Vagina (tissue), 2 donors: Measurements from ENCODE around the gene PRPF6. TPM values are rescaled to one million over a fixed set of nuclear protein-coding genes. Genes with fewer than 3 reads are reported as not detected.
A peak's percentile ranks its signal among the peaks of the same experiment; 100 is the strongest.

Source experiments
- DNase-seq, 2 donors: peaks; one replicate each; pipeline ENCODE4 v3.0.0-alpha.2; 2017; ENCODE audit errors: extremely low spot score in 2 of 2
- H3K27ac ChIP-seq: fragments of 200-600 bp; sonication (generic); one replicate; pipeline ENCODE4 v1.5.1; 2019
- H3K27me3 ChIP-seq: fragments of 200-600 bp; sonication (generic); one replicate; pipeline ENCODE4 v1.5.1; 2019
- H3K36me3 ChIP-seq, 2 donors: fragments of 200-600 bp; sonication (generic); one replicate each; pipeline ENCODE4 v1.5.1; 2017 to 2019
- H3K4me1 ChIP-seq: fragments of 200-600 bp; sonication (generic); one replicate; pipeline ENCODE4 v1.5.1; 2019
- H3K4me3 ChIP-seq, 2 donors: fragments of 200-600 bp; sonication (generic); 1 replicate in 1 of 2; 2 replicates in 1 of 2; pipeline ENCODE4 v1.5.1; 2016 to 2019
- H3K9me3 ChIP-seq: fragments of 200-600 bp; sonication (generic); one replicate; pipeline ENCODE4 v1.5.1; 2019
- POLR2A ChIP-seq, 2 donors: fragments of 450-650 bp; IDR thresholded peaks; one replicate each; pipeline ENCODE4 v1.6.1; 2017; ENCODE audit warnings: antibody characterized with exemption in 2 of 2, mild to moderate bottlenecking in 2 of 2, moderate library complexity in 2 of 2
- POLR2AphosphoS5 ChIP-seq, 2 donors: sonication (generic); formaldehyde crosslinking; IDR thresholded peaks; one replicate each; pipeline ENCODE4 v1.9.0; 2017; ENCODE audit warnings: antibody characterized with exemption in 2 of 2, mild to moderate bottlenecking in 2 of 2, low read depth in 1 of 2; ENCODE audit not compliant: insufficient read depth in 1 of 2
- intact Hi-C: fragments of 100-400 bp; cut with DNase I; formaldehyde crosslinking; loops from one replicate; pipeline ENCODE4 v1.15.1; 2023
- total RNA-seq: library from RNA; depleted of rRNA; stranded (reverse); fragments of >200 nt; gene quantifications from one replicate; pipeline ENCODE4 v1.2.3, GENCODE V29; 2016
- TF ChIP-seq, protein P1 (sequence below), 3 experiments: fragments of 450-650 bp in 2 of 3; fragments of 200-600 bp in 1 of 3; sonication (generic) in 1 of 3; IDR thresholded peaks; one replicate each; pipeline ENCODE4 v1.5.1; 2017 to 2019; ENCODE audit warnings: antibody characterized with exemption in 3 of 3, mild to moderate bottlenecking in 2 of 3, moderate library complexity in 2 of 3

Gene PRPF6
- total RNA-seq, 1 donor from 2014 or later, result 50.6 TPM

DNA sequence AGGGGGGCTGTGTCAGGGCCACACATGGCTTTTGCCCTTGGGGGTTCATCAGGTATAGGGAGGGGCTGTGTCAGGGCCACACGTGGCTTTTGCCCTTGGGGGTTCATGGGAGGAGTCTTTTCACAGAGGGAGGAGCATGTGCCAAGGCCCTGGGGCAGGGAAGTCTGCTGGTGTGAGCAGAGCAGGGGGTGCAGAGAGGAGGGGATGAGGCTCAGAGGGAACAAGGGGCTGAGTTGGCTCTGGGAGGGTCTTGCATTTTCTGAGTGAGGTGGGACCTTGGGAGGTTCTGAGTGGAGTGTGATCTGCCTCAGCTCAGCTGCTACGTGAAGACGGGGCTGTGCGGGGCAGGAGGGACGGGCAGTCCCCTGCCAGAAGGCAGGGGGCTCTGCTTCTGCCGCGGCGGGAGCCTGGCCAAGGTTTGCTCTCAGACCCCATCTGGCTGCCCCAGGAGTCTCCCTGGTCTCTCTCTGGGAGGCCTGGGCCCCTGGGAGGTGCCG, 74.5 kb downstream of the PRPF6 start:
- no peak for DNase-seq
- Histone ChIP-seq H3K4me1 (peaks cover 28% of the 10 kb centered on the region), H3K27ac (no peak overlapping the region)

DNA sequence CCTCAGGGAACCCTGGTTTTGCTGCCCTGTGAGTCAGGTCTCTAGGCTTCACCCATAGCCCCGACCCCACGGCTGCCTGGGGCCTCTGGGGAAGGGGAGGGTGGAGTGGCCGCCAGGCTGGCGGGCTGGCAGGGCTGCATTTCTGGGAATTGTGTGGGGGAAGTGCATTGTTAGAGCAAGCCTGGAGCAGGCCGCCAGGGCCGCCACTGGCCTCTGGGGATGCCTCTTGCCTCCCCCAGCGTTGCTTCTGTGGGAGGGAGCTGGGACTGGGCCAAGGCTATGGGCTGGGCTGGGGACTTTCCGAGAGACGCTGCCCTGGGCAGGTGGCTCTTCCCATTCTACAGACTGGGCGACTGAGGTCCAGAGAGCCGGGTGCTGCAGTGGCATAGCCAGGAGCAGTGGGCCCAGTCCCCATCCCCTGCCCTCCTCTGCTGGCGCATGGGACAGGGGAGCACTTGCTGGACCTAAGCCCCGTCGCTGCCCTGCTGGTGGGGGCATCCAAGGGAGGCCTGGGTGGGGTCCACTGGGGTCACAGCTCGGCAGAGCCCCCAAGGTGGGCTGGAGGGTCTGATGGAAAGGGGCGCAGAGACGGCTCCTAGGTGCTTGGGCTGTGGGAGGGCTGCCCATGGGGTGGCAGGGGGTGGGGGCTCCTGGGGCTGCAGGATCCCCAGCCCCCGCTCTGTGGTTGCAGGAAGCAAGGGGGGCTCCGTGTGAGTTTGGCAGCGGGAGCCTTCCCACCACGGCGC, 75.1 kb downstream of the PRPF6 start:
- no peak for TF ChIP-seq POLR2A (IDR thresholded peaks at IDR 0.05)
- TF ChIP-seq, protein P1, sequence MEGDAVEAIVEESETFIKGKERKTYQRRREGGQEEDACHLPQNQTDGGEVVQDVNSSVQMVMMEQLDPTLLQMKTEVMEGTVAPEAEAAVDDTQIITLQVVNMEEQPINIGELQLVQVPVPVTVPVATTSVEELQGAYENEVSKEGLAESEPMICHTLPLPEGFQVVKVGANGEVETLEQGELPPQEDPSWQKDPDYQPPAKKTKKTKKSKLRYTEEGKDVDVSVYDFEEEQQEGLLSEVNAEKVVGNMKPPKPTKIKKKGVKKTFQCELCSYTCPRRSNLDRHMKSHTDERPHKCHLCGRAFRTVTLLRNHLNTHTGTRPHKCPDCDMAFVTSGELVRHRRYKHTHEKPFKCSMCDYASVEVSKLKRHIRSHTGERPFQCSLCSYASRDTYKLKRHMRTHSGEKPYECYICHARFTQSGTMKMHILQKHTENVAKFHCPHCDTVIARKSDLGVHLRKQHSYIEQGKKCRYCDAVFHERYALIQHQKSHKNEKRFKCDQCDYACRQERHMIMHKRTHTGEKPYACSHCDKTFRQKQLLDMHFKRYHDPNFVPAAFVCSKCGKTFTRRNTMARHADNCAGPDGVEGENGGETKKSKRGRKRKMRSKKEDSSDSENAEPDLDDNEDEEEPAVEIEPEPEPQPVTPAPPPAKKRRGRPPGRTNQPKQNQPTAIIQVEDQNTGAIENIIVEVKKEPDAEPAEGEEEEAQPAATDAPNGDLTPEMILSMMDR (IDR thresholded peaks at IDR 0.05), result no peak
- TF ChIP-seq POLR2AphosphoS5 (IDR thresholded peaks at IDR 0.05; ENCODE audit: insufficient read depth in 1 of 2, low read depth in 1 of 2), result no peak
- no peak for DNase-seq
- H3K9me3 ChIP-seq, result no peaks in the 10 kb centered on the region
- no peak overlapping the region for H3K27ac ChIP-seq
- H3K27me3 ChIP-seq, result peaks cover 6% of the 10 kb centered on the region
- H3K36me3 ChIP-seq, result no peaks in the 10 kb centered on the region
- peaks cover 28% of the 10 kb centered on the region for H3K4me1 ChIP-seq
- no peak overlapping the region for H3K4me3 ChIP-seq
- intact Hi-C loops, result no loop called here

More for the DNA sequence above, 74.5 kb downstream of the PRPF6 start:
- Histone ChIP-seq H3K9me3 (no peaks in the 10 kb centered on the region), H3K36me3 (no peaks in the 10 kb centered on the region), H3K4me3 (no peak overlapping the region), H3K27me3 (peaks cover 8% of the 10 kb centered on the region)
- TF ChIP-seq POLR2AphosphoS5 (IDR thresholded peaks at IDR 0.05; ENCODE audit: insufficient read depth in 1 of 2, low read depth in 1 of 2), result no peak
- TF ChIP-seq, protein P1 (IDR thresholded peaks at IDR 0.05), result no peak
- no peak for TF ChIP-seq POLR2A (IDR thresholded peaks at IDR 0.05)
- intact Hi-C loops, result no loop called here

DNA sequence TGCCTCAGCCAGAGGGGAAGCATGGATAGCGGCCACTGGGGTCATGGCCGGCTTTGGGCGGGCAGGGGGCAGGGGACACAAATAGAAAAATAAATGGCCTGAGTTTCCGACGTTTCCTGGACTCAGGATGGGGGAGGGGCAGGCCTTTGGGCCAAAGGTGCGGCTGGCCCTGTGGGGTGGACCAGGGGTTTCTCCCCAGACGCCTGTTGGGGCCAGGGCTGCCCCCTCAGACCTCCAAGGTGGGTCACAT, 75.6 kb downstream of the PRPF6 start:
- intact Hi-C loops, result no loop called here
- Histone ChIP-seq H3K4me3 (no peak overlapping the region), H3K27me3 (peaks cover 1% of the 10 kb centered on the region), H3K36me3 (no peaks in the 10 kb centered on the region), H3K9me3 (no peaks in the 10 kb centered on the region), H3K4me1 (peaks cover 28% of the 10 kb centered on the region), H3K27ac (no peak overlapping the region)
- DNase-seq, result no peak
- TF ChIP-seq POLR2AphosphoS5 (IDR thresholded peaks at IDR 0.05; ENCODE audit: insufficient read depth in 1 of 2, low read depth in 1 of 2), result no peak
- no peak for TF ChIP-seq POLR2A (IDR thresholded peaks at IDR 0.05)
- TF ChIP-seq, protein P1 (IDR thresholded peaks at IDR 0.05), result no peak

DNA sequence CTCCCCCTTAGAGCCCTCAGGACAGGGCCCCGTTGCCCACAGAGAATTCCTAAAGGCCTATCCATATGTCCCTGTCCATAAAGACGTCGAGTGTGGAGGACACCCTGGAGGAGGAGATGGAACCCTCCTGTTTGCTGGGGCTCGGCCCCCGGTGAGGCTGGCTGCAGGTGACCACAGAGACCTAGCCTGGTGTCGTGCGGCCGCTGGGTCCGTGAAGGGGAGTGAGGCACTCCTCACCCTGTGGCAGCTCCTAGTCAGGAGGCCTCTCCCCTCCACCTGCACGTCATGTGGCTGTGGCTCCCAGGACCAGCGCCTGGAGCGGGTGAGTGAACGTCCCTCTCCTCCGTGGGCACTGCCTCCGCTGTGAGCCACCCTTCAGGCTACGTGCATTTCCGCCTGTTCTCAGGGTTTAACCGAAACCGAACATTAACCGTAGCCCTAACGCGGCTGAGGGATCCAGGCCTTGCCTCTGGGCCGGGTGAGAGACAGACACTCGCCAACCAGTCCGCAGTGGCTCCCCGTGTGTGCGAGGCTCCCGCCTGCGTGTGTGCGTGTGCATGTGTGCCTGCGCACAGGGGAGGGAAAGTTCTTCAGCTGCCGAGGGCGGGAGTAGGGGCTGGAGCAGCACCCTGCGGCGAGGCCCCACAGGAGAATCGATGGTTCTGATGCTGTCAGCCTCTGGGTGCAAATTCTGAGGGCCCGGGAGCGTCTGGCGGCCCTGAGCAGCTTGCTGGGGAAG, 76.1 kb downstream of the PRPF6 start:
- Histone ChIP-seq H3K4me1 (peaks cover 28% of the 10 kb centered on the region), H3K9me3 (no peaks in the 10 kb centered on the region), H3K36me3 (no peaks in the 10 kb centered on the region), H3K4me3 (peak overlapping the region in 1 of 2 donors; percentile 3), H3K27ac (no peak overlapping the region), H3K27me3 (no peaks in the 10 kb centered on the region)
- no peak for DNase-seq
- TF ChIP-seq, protein P1 (IDR thresholded peaks at IDR 0.05), result no peak
- TF ChIP-seq POLR2A (IDR thresholded peaks at IDR 0.05) (no peak), POLR2AphosphoS5 (IDR thresholded peaks at IDR 0.05; ENCODE audit: insufficient read depth in 1 of 2, low read depth in 1 of 2) (no peak)
- intact Hi-C loops, result no loop called here
